Heart left ventricle (tissue), 16 donors: ENCODE measurements around the gene RHOH. TPM values are rescaled to one million over a fixed set of nuclear protein-coding genes. Genes with fewer than 3 reads are reported as not detected.
"Not testable (repeated sequence)": the region's sequence is repeated elsewhere in the genome, so short reads cannot be mapped to it uniquely, and the experiment has no call there.

Experiments used
- ATAC-seq, 4 donors: fragments of 200-7000 bp; cut with Tn5 transposase; one replicate each; pipeline ENCODE4 v1.9.1; 2020 to 2022; ENCODE audit warnings: moderate library complexity in 4 of 4, mild to moderate bottlenecking in 3 of 4, moderate number of reproducible peaks in 1 of 4
- DNase-seq, 5 donors: peaks; one replicate each; pipeline ENCODE4 v3.0.0-alpha.2; 2020
- H3K27ac ChIP-seq, 12 donors: fragments of 200-600 bp; sonication (generic) in 4 of 12; one replicate each; pipeline versions ENCODE4 v1.5.0 to v1.8.0; 2016 to 2022; ENCODE audit warnings: mild to moderate bottlenecking in 2 of 12
- H3K27me3 ChIP-seq, 9 donors: fragments of 200-600 bp; sonication (generic) in 2 of 9; one replicate each; pipeline versions ENCODE4 v1.5.1 to v1.8.0; 2016 to 2022; ENCODE audit warnings: mild to moderate bottlenecking in 3 of 9
- H3K36me3 ChIP-seq, 9 donors: fragments of 200-600 bp; sonication (generic) in 2 of 9; one replicate each; pipeline versions ENCODE4 v1.5.0 to v1.8.0; 2018 to 2022; ENCODE audit warnings: mild to moderate bottlenecking in 2 of 9
- H3K4me1 ChIP-seq, 12 donors: fragments of 200-600 bp; sonication (generic) in 4 of 12; one replicate each; pipeline versions ENCODE4 v1.5.0 to v1.8.0; 2016 to 2022; ENCODE audit warnings: mild to moderate bottlenecking in 3 of 12
- H3K4me3 ChIP-seq, 12 donors: fragments of 200-600 bp; sonication (generic) in 4 of 12; one replicate each; pipeline versions ENCODE4 v1.5.0 to v1.8.0; 2017 to 2022; ENCODE audit warnings: mild to moderate bottlenecking in 9 of 12, moderate library complexity in 4 of 12
- H3K9me3 ChIP-seq, 12 donors: fragments of 200-600 bp; sonication (generic) in 4 of 12; one replicate each; pipeline versions ENCODE4 v1.5.0 to v1.8.0; 2016 to 2022; ENCODE audit warnings: mild to moderate bottlenecking in 1 of 12
- CTCF ChIP-seq, 12 donors: fragments of 200-600 bp; sonication (generic) in 4 of 12; IDR thresholded peaks; one replicate each; pipeline versions ENCODE4 v1.5.0 to v1.8.0; 2018 to 2022; ENCODE audit warnings: antibody characterized with exemption in 12 of 12, mild to moderate bottlenecking in 5 of 12
- POLR2A ChIP-seq, 2 donors: fragments of 450-650 bp; IDR thresholded peaks; one replicate each; pipeline ENCODE4 v1.6.1; 2017; ENCODE audit warnings: antibody characterized with exemption in 2 of 2, mild to moderate bottlenecking in 2 of 2, moderate library complexity in 2 of 2
- WGBS, 4 donors: extraction: QIAGEN DNeasy Blood & Tissue Kit in 2 of 4; methylation state at CpG; one replicate each; pipeline versions ENCODE4 v1.1.5 to v1.1.7; 2013 to 2018; 5-methylcytosine and 5-hydroxymethylcytosine counted together
- intact Hi-C, 10 donors: fragments of 100-400 bp; cut with DNase I; formaldehyde crosslinking; loops; one replicate each; pipeline versions ENCODE4 v1.11.1 to v1.14.2; 2022
- polyA plus RNA-seq, 2 donors: library from polyadenylated mRNA; stranded (reverse); fragments of 200-250 nt; gene quantifications; one replicate each; pipeline ENCODE4 v1.2.3, GENCODE V29; 2013
- total RNA-seq, 9 donors: library from RNA; depleted of rRNA in 2 of 9; stranded (reverse); fragments of >200 nt in 2 of 9; fragmentation: NEBNext Ultra II Directional in 3 of 9; extraction: Animal tissue kit (Norgen Biotek cat#: 25700) in 3 of 9; gene quantifications; one replicate each; pipeline versions ENCODE4 v1.1.0 to v1.2.4, GENCODE V29; 2016 to 2023
- donor health status: ischemic (EF 13 %, LVEDD 7.1; RV severe dilation, severe dysfunction).
- donor health status: healthy with polysubstance abuse.
- donor health status: DM: no; HTN: yes; CAD: no.
- donor health status: DM: no; HTN: no; CAD: no.
- donor health status: ischemic (EF 25% LVEDD 6.9; RV normal size, moderate dysfunction).
- donor health status: ischemic (EF 25% LVEDD 5.7; RV mildly dilated, moderate dysfunction).
- donor health status: healthy.
- donor health status: DM: yes; HTN: yes; CAD: no.
- donor health status: ischemic (EF 35%, LVEDD 5.7; RV mildly dilated, moderate dysfunction).
- donor health status: nonischemic (EF 11% LVEDD 7.7; RV severe dilation, severe dysfunction).
- donor health status: DM: yes; HTN: yes; CAD: no.
- donor health status: PGD.
- donor health status: ischemic (EF 29% LVEDD 5.4; RV normal size, mild dysfunction).
- donor health status: nonischemic (EF 23%, LVEDD 6.1; RV moderate dilation, normal function).

RHOH gene
- total and polyA plus RNA-seq, 11 donors, result 0.30 to 6.6 (median 0.59) TPM; not detected in 5

GRCh38 chr4:40281913-40282312 lies 85.1 kb downstream of the RHOH start:
- 75 to 83% (median 81%) methylated on average over 5 of the region's 5 CpGs for WGBS, 4 donors
- H3K27me3 ChIP-seq, result no peaks in the 10 kb centered on the region
- H3K9me3 ChIP-seq, result no peaks in the 10 kb centered on the region
- DNase-seq (no peak), ATAC-seq (no peak)
- intact Hi-C loops, result no loop called here
- H3K4me1 ChIP-seq, result no peaks in the 10 kb centered on the region
- no peak overlapping the region for H3K27ac ChIP-seq
- H3K4me3 ChIP-seq, result no peak overlapping the region
- H3K36me3 ChIP-seq, result no peaks in the 10 kb centered on the region
- TF ChIP-seq CTCF (IDR thresholded peaks at IDR 0.05), result no peak
- no peak for TF ChIP-seq POLR2A (IDR thresholded peaks at IDR 0.05)

- H3K36me3 ChIP-seq, H3K9me3 ChIP-seq, H3K4me3 ChIP-seq, DNase-seq, H3K27me3 ChIP-seq, H3K4me1 ChIP-seq, H3K27ac ChIP-seq, ATAC-seq, intact Hi-C loops: not testable (repeated sequence)
- 91 to 97% (median 94%) methylated on average over 6 to 7 of the region's 7 CpGs for WGBS, 4 donors
Observed at GRCh38 chr4:40282857-40283256, 86.0 kb downstream of the RHOH start.

GRCh38 chr4:40283413-40283812 lies 86.6 kb downstream of the RHOH start:
- Histone ChIP-seq H3K9me3 (no peaks in the 10 kb centered on the region), H3K27ac (no peak overlapping the region), H3K4me3 (no peak overlapping the region), H3K36me3 (no peaks in the 10 kb centered on the region), H3K4me1 (no peaks in the 10 kb centered on the region), H3K27me3 (no peaks in the 10 kb centered on the region)
- 69 to 82% (median 75%) methylated on average over 10 of the region's 10 CpGs for WGBS, 4 donors
- TF ChIP-seq POLR2A (IDR thresholded peaks at IDR 0.05), result no peak
- no peak for TF ChIP-seq CTCF (IDR thresholded peaks at IDR 0.05)
- ATAC-seq, result no peak
- intact Hi-C loops, result no loop called here
- DNase-seq, result no peak

- ATAC-seq (no peak), DNase-seq (no peak)
- no peak for TF ChIP-seq POLR2A (IDR thresholded peaks at IDR 0.05)
- TF ChIP-seq CTCF (IDR thresholded peaks at IDR 0.05), result no peak
- intact Hi-C loops, result no loop called here
- Histone ChIP-seq H3K36me3 (no peaks in the 10 kb centered on the region), H3K4me1 (peaks cover 0 to under 1% (median 0%) of the 10 kb centered on the region in 12 donors), H3K9me3 (no peaks in the 10 kb centered on the region), H3K4me3 (no peak overlapping the region), H3K27ac (no peak overlapping the region), H3K27me3 (no peaks in the 10 kb centered on the region)
- 80 to 86% (median 84%) methylated on average over 10 of the region's 10 CpGs for WGBS, 4 donors
Observed at GRCh38 chr4:40283968-40284367, 87.1 kb downstream of the RHOH start.

- intact Hi-C loops, result no loop called here
- Histone ChIP-seq H3K9me3 (no peaks in the 10 kb centered on the region), H3K4me1 (peaks cover 0 to 15% (median 0%) of the 10 kb centered on the region in 12 donors), H3K27me3 (peaks cover 0 to 3% (median 0%) of the 10 kb centered on the region in 9 donors), H3K36me3 (no peaks in the 10 kb centered on the region), H3K27ac (no peak overlapping the region), H3K4me3 (no peak overlapping the region)
- TF ChIP-seq POLR2A (IDR thresholded peaks at IDR 0.05) (no peak), CTCF (IDR thresholded peaks at IDR 0.05) (no peak)
- DNase-seq (no peak), ATAC-seq (no peak)
- 74 to 88% (median 84%) methylated on average over 5 of the region's 5 CpGs for WGBS, 4 donors
Observed at GRCh38 chr4:40285692-40286091, 88.9 kb downstream of the RHOH start.
